Esophagus squamous epithelium (tissue), 5 donors: ENCODE data around the gene FMNL1. TPM values are rescaled to one million over a fixed set of nuclear protein-coding genes. Genes with fewer than 3 reads are reported as not detected.

ENCODE experiments used
- DNase-seq: peaks from one replicate; lab custom pipeline; 2025; lab: John Stamatoyannopoulos, UW
- H3K27ac ChIP-seq, 4 donors: fragments of 200-600 bp; sonication (generic); one replicate each; pipeline ENCODE4 v1.5.1; 2016 to 2019; ENCODE audit warnings: mild to moderate bottlenecking in 1 of 4
- H3K27me3 ChIP-seq, 4 donors: fragments of 200-600 bp; sonication (generic); 1 replicate in 3 of 4; 2 replicates in 1 of 4; pipeline versions ENCODE4 v1.5.1 to v1.6.0; 2017 to 2021; ENCODE audit warnings: antibody characterized with exemption in 1 of 4
- H3K36me3 ChIP-seq, 3 donors: fragments of 200-600 bp; sonication (generic); one replicate each; pipeline ENCODE4 v1.5.1; 2016 to 2019
- H3K4me1 ChIP-seq, 3 donors: fragments of 200-600 bp; sonication (generic); one replicate each; pipeline ENCODE4 v1.5.1; 2017 to 2019
- H3K4me3 ChIP-seq, 4 donors: fragments of 200-600 bp; sonication (generic); 1 replicate in 3 of 4; 2 replicates in 1 of 4; pipeline ENCODE4 v1.5.1; 2016 to 2019; ENCODE audit warnings: mild to moderate bottlenecking in 2 of 4, moderate library complexity in 1 of 4
- H3K9me3 ChIP-seq, 3 donors: fragments of 200-600 bp; sonication (generic); one replicate each; pipeline ENCODE4 v1.5.1; 2016 to 2019
- CTCF ChIP-seq, 6 experiments: fragments of 450-650 bp in 4 of 6; fragments of 200-600 bp in 2 of 6; sonication (generic) in 2 of 6; IDR thresholded peaks; one replicate each; pipeline ENCODE4 v1.5.1; 2016 to 2019; ENCODE audit warnings: antibody characterized with exemption in 6 of 6, mild to moderate bottlenecking in 4 of 6, moderate library complexity in 4 of 6
- POLR2A ChIP-seq, 4 donors: fragments of 450-650 bp; IDR thresholded peaks; one replicate each; pipeline ENCODE4 v1.6.1; 2017; ENCODE audit warnings: antibody characterized with exemption in 4 of 4, mild to moderate bottlenecking in 4 of 4, moderate library complexity in 3 of 4
- WGBS, 2 donors: methylation state at CpG; one replicate each; pipeline ENCODE4 v1.1.5; 2018; 5-methylcytosine and 5-hydroxymethylcytosine counted together
- intact Hi-C: fragments of 100-400 bp; cut with DNase I; formaldehyde crosslinking; loops from one replicate; pipeline ENCODE4 v1.15.0; 2022
- total RNA-seq, 4 donors: library from RNA; depleted of rRNA; stranded (reverse); fragments of >200 nt; gene quantifications; one replicate each; pipeline ENCODE4 v1.1.0, GENCODE V29; 2016
- donor health status: DM: yes; HTN: yes; CAD: no.

FMNL1 gene
- total RNA-seq, 4 donors from 2014 or later: 3.5 to 16.8 (median 6.9) TPM

DNA sequence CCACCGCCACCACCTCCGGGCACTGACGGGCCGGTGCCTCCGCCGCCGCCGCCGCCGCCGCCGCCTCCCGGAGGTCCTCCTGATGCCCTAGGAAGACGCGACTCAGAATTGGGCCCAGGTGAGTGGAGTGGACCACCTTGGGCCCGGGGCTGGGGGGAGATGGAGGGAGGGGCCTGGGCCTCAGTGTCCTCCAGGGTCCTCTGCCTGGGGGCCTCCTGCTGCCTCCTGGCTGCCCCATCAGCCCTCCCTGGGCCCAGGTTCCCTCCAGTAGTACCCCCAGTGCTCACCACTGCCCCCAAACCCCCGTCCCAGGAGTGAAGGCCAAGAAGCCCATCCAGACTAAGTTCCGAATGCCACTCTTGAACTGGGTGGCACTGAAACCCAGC is 20.3 kb downstream of the FMNL1 start:
- Histone ChIP-seq H3K36me3 (peaks cover 0 to 55% (median 6%) of the 10 kb centered on the region in 3 donors), H3K27me3 (peaks cover 0 to 32% (median 3%) of the 10 kb centered on the region in 4 donors), H3K27ac (no peak overlapping the region), H3K4me1 (peaks cover 14 to 37% (median 18%) of the 10 kb centered on the region in 3 donors), H3K4me3 (peak overlapping the region; percentile 7 to 55 (median 31)), H3K9me3 (no peaks in the 10 kb centered on the region)
- TF ChIP-seq CTCF (IDR thresholded peaks at IDR 0.05) (no peak), POLR2A (IDR thresholded peaks at IDR 0.05) (no peak)
- WGBS, 2 donors: 80% methylated on average over 1 of the region's 18 CpGs; no CpG with 5 or more reads in 1 of the 2 donors
- intact Hi-C loops: no loop called here
- DNase-seq: no peak

GRCh38 chr17:45243750-45244149 is 22.1 kb downstream of the FMNL1 start:
- peaks cover 0 to 32% (median 3%) of the 10 kb centered on the region in 4 donors for H3K27me3 ChIP-seq
- TF ChIP-seq CTCF (IDR thresholded peaks at IDR 0.05) (no peak), POLR2A (IDR thresholded peaks at IDR 0.05) (no peak)
- peaks cover 22 to 54% (median 22%) of the 10 kb centered on the region in 3 donors for H3K4me1 ChIP-seq
- H3K27ac ChIP-seq: no peak overlapping the region
- H3K9me3 ChIP-seq: no peaks in the 10 kb centered on the region
- H3K4me3 ChIP-seq: no peak overlapping the region
- intact Hi-C loops: no loop called here
- WGBS, 2 donors: 60 to 80% methylated on average over 1 to 6 of the region's 18 CpGs
- peaks cover 0 to 42% (median 6%) of the 10 kb centered on the region in 3 donors for H3K36me3 ChIP-seq
- no peak for DNase-seq

- DNase-seq: no peak
- TF ChIP-seq CTCF (IDR thresholded peaks at IDR 0.05) (no peak), POLR2A (IDR thresholded peaks at IDR 0.05) (no peak)
- Histone ChIP-seq H3K4me1 (peaks cover 22 to 58% (median 24%) of the 10 kb centered on the region in 3 donors), H3K27ac (no peak overlapping the region), H3K4me3 (no peak overlapping the region), H3K9me3 (no peaks in the 10 kb centered on the region), H3K27me3 (peaks cover 0 to 24% (median 3%) of the 10 kb centered on the region in 4 donors), H3K36me3 (peaks cover 0 to 42% (median 6%) of the 10 kb centered on the region in 3 donors)
- intact Hi-C loops: no loop called here
- 88 to 98% methylated on average over 9 to 13 of the region's 21 CpGs for WGBS, 2 donors
Observed at GRCh38 chr17:45244725-45245656, 23.3 kb downstream of the FMNL1 start.

GRCh38 chr17:45246338-45246737 is 24.7 kb downstream of the FMNL1 start:
- TF ChIP-seq POLR2A (IDR thresholded peaks at IDR 0.05) (no peak), CTCF (IDR thresholded peaks at IDR 0.05) (no peak)
- Histone ChIP-seq H3K4me1 (peaks cover 16 to 48% (median 22%) of the 10 kb centered on the region in 3 donors), H3K4me3 (no peak overlapping the region), H3K36me3 (peaks cover 0 to 34% (median 6%) of the 10 kb centered on the region in 3 donors), H3K9me3 (no peaks in the 10 kb centered on the region), H3K27me3 (peaks cover 0 to 10% (median 1%) of the 10 kb centered on the region in 4 donors), H3K27ac (no peak overlapping the region)
- intact Hi-C loops: no loop called here
- 80 to 90% methylated on average over 2 to 6 of the region's 8 CpGs for WGBS, 2 donors
- no peak for DNase-seq
